DND-41 (cell line): ENCODE measurements around the gene PLAC8.
"Not testable (repeated sequence)": the region's sequence is repeated elsewhere in the genome, so short reads cannot be mapped to it uniquely, and the experiment has no call there.

ENCODE experiments used
- ATAC-seq: fragments of 200-7000 bp; cut with Tn5 transposase; 3 replicates; pipeline ENCODE4 v1.9.1; 2021; ENCODE audit warnings: low read depth; ENCODE audit not compliant: insufficient read depth
- DNase-seq: peaks from one replicate; pipeline ENCODE4 v3.0.0-alpha.2; 2020
- H2AFZ ChIP-seq: 2 replicates; pipeline ENCODE4 v1.6.0; 2012; ENCODE audit warnings: low read depth, low read length
- H3K27ac ChIP-seq: 2 replicates; pipeline ENCODE4 v1.5.1; 2012; ENCODE audit warnings: low read length, inconsistent platforms
- H3K27me3 ChIP-seq: fragments of 200-600 bp; sonication (generic); 2 replicates; pipeline ENCODE4 v1.6.0; 2012; ENCODE audit warnings: low read length, mild to moderate bottlenecking, inconsistent platforms; ENCODE audit not compliant: insufficient read depth, poor library complexity
- H3K36me3 ChIP-seq: 2 replicates; pipeline ENCODE4 v1.5.1; 2012; ENCODE audit warnings: low read length, inconsistent platforms; ENCODE audit not compliant: insufficient read depth
- H3K4me1 ChIP-seq: 2 replicates; pipeline ENCODE4 v1.5.1; 2012; ENCODE audit warnings: mild to moderate bottlenecking, low read length; ENCODE audit not compliant: insufficient read depth
- H3K4me2 ChIP-seq: 2 replicates; pipeline ENCODE4 v1.6.0; 2012; ENCODE audit warnings: mild to moderate bottlenecking, moderate library complexity, low read length, inconsistent platforms; ENCODE audit not compliant: insufficient read depth
- H3K4me3 ChIP-seq, 2 experiments: fragments of 200-600 bp in 1 of 2; shearing (Covaris generic) in 1 of 2; 2 replicates each; pipeline ENCODE4 v1.5.1; 2012 to 2016; ENCODE audit warnings: inconsistent platforms in 2 of 2, low read length in 2 of 2, mild to moderate bottlenecking in 2 of 2, low read depth in 1 of 2, moderate library complexity in 1 of 2
- H3K79me2 ChIP-seq: 2 replicates; pipeline ENCODE4 v1.6.0; 2012; ENCODE audit warnings: low read length, inconsistent platforms; ENCODE audit not compliant: insufficient read depth
- H3K9ac ChIP-seq: 2 replicates; pipeline ENCODE4 v1.6.0; 2012; ENCODE audit warnings: low read depth, mild to moderate bottlenecking, inconsistent platforms, low read length, moderate library complexity
- H3K9me3 ChIP-seq: 2 replicates; pipeline ENCODE4 v1.5.1; 2012; ENCODE audit warnings: low read length, moderate library complexity, mild to moderate bottlenecking, inconsistent platforms; ENCODE audit not compliant: insufficient read depth, severe bottlenecking
- H4K20me1 ChIP-seq: 2 replicates; pipeline ENCODE4 v1.6.0; 2012; ENCODE audit warnings: low read length; ENCODE audit not compliant: insufficient read depth
- EZH2 ChIP-seq: IDR thresholded peaks from 3 replicates; pipeline ENCODE4 v1.6.1; 2012; ENCODE audit warnings: borderline replicate concordance, low read depth, mild to moderate bottlenecking, moderate library complexity, low read length, inconsistent platforms; ENCODE audit not compliant: severe bottlenecking
- TF ChIP-seq, protein P1 (sequence below): IDR thresholded peaks from 2 replicates; pipeline ENCODE4 v1.5.1; 2012; ENCODE audit warnings: borderline replicate concordance, low read length, moderate library complexity, mild to moderate bottlenecking; ENCODE audit not compliant: poor library complexity, severe bottlenecking; ENCODE audit errors: extremely low read depth

Gene PLAC8

DNA sequence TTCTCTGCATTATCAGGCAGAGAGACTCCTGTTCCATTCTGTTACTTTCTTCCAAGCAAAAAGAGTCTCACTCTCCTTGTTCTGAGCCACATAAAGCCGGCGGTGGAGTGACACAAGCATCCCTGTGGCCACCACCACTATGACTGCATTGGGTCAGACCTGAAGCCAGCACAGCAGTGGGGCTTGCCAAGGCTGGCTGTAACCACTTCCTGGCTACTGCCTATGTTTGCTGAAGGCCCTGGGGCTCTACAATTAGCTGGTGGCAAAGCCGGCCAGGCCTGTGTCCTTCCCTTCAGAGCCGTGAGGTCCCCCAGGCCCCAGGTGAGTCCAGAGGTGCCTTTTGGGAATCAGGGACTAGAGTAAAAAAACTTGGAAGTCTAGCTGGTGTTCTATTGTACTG lies 31.8 kb downstream of the PLAC8 start:
- Histone ChIP-seq H3K9me3 (no peaks in the 10 kb centered on the region), H3K4me1 (no peaks in the 10 kb centered on the region; the same call in 1 of the 2 replicates), H3K79me2 (no peaks in the 10 kb centered on the region), H3K4me3 (no peak overlapping the region), H3K27ac (no peak overlapping the region), H4K20me1 (no peaks in the 10 kb centered on the region), H3K36me3 (no peaks in the 10 kb centered on the region), H3K4me2 (no peak overlapping the region), H3K9ac (no peak overlapping the region), H2AFZ (no peak overlapping the region), H3K27me3 (no peaks in the 10 kb centered on the region)
- DNase-seq = no peak
- no peak for ATAC-seq
- no peak for TF ChIP-seq EZH2

- TF ChIP-seq EZH2 = no peak
- TF ChIP-seq, protein P1, sequence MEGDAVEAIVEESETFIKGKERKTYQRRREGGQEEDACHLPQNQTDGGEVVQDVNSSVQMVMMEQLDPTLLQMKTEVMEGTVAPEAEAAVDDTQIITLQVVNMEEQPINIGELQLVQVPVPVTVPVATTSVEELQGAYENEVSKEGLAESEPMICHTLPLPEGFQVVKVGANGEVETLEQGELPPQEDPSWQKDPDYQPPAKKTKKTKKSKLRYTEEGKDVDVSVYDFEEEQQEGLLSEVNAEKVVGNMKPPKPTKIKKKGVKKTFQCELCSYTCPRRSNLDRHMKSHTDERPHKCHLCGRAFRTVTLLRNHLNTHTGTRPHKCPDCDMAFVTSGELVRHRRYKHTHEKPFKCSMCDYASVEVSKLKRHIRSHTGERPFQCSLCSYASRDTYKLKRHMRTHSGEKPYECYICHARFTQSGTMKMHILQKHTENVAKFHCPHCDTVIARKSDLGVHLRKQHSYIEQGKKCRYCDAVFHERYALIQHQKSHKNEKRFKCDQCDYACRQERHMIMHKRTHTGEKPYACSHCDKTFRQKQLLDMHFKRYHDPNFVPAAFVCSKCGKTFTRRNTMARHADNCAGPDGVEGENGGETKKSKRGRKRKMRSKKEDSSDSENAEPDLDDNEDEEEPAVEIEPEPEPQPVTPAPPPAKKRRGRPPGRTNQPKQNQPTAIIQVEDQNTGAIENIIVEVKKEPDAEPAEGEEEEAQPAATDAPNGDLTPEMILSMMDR = no peak
- DNase-seq (no peak), ATAC-seq (no peak)
- no peaks in the 10 kb centered on the region for H3K79me2 ChIP-seq
- no peaks in the 10 kb centered on the region; the same call in 1 of the 2 replicates for H3K4me1 ChIP-seq
- H3K4me3 ChIP-seq = no peak overlapping the region
- H3K9me3 ChIP-seq = no peaks in the 10 kb centered on the region
- no peak overlapping the region for H3K27ac ChIP-seq
- H3K27me3 ChIP-seq = no peaks in the 10 kb centered on the region
- no peak overlapping the region for H3K4me2 ChIP-seq
- no peak overlapping the region for H3K9ac ChIP-seq
- peaks cover 12% of the 10 kb centered on the region for H3K36me3 ChIP-seq
- H4K20me1 ChIP-seq = no peaks in the 10 kb centered on the region
- no peak overlapping the region for H2AFZ ChIP-seq
Measured at GRCh38 chr4:83080561-83080960, 34.0 kb downstream of the PLAC8 start.

DNA sequence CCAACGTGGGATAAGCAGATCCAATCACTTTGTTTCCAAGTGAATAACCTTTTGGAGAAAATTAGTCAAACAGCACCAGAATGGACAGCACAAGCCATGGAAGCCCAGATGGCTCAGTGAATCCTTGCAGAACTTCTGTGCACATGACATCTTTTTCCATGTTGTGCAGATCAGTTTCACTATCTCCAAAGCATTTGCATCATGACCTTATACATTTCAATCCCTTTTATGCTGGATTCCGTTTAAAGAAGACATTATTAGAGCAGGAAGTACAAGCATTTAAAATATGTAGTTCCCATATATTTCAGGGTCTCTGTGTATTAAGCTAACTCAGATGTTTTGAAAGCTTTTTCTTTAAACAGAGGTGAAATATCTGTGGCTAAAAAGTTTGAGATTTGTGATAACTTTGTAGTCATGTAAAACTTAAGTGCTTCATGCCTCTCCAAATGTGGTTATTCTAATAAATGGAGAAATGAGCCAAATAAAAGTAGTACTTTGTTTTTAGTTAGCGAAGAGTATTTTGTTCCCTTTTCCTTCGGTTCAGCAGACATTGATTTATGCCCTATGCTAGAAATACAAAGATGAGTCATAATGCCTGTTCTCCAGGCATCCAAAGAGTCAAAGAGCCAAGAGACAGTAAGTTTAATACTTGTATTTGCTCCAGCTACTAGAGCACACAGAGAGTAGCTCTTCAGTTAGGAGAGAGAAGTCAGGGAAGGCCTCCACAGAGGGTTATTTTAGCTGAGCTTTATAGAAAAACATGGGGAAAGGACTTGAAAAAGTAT lies 39.0 kb downstream of the PLAC8 start:
- H3K4me3 ChIP-seq = no peak overlapping the region
- no peak for TF ChIP-seq EZH2
- TF ChIP-seq, protein P1 = no peak
- no peak overlapping the region for H2AFZ ChIP-seq
- no peak overlapping the region for H3K4me2 ChIP-seq
- no peak overlapping the region for H3K27ac ChIP-seq
- H3K4me1 ChIP-seq = 0 out of 2 replicates have a peak, but pooled peaks cover 5% of the 10 kb centered on the region
- no peaks in the 10 kb centered on the region for H4K20me1 ChIP-seq
- peaks cover 33% of the 10 kb centered on the region for H3K36me3 ChIP-seq
- H3K9ac ChIP-seq = no peak overlapping the region
- ATAC-seq = no peak
- no peaks in the 10 kb centered on the region for H3K27me3 ChIP-seq
- H3K79me2 ChIP-seq = no peaks in the 10 kb centered on the region
- no peaks in the 10 kb centered on the region for H3K9me3 ChIP-seq
- DNase-seq = no peak

DNA sequence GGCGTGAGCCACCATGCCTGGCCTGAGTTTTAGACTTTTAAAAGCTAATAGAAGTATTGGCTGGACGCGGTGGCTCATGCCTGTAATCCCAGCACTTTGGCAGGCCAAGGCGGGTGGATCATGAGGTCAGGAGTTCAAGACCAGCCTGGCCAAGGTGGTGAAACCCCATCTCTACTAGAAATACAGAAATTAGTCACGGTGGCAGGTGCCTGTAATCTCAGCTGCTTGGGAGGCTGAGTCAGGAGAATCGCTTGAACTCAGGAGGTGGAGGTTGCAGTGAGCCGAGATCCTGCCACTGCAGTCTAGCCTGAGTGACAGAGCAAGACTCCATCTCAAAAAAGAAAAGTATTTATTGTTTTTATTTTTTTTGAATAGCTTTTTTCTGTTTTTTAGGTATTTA lies 39.7 kb downstream of the PLAC8 start:
- not testable (repeated sequence) for H3K4me2 ChIP-seq

More for the DNA sequence above, 39.7 kb downstream of the PLAC8 start:
- not testable (repeated sequence) for H3K9ac ChIP-seq, H3K79me2 ChIP-seq, DNase-seq, H3K4me1 ChIP-seq, H3K27me3 ChIP-seq, H3K27ac ChIP-seq, H3K9me3 ChIP-seq, ATAC-seq, H4K20me1 ChIP-seq, H2AFZ ChIP-seq, H3K4me3 ChIP-seq
- peaks cover 40% of the 10 kb centered on the region for H3K36me3 ChIP-seq
